Stimulated activated CD4-positive, alpha-beta T cell treated with anti-CD3 and anti-CD28 coated beads, TNF-alpha, amount 100 ng/mL, for 1 hour (primary cell): Measurements from ENCODE around the gene INSYN2B.

Experiments
- DNase-seq, 3 donors: peaks; one replicate each; pipeline ENCODE4 v3.0.0-alpha.2; 2020; ENCODE audit warnings: low read depth in 3 of 3, low spot score in 1 of 3

Gene INSYN2B

DNA sequence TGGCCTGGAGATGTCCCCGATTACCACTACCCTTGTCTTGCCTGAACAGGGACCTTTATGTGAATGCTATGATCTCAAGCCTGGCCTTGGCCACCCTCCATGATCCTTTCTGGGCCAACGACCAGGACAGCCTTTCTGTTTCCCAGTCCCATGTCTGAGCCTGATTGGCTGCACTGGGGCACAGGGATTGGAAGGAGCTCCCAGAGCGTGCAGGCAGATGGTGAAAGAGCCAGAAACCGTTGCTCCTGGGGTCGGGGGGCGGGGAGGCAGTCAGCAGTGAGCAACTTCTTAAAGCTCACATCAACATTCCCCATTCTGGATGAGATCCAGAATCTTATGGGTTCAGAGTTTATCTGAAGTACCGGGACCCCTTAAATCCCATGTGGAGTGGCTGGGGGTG lies 84.4 kb downstream of the INSYN2B start:
- no peak for DNase-seq

DNA sequence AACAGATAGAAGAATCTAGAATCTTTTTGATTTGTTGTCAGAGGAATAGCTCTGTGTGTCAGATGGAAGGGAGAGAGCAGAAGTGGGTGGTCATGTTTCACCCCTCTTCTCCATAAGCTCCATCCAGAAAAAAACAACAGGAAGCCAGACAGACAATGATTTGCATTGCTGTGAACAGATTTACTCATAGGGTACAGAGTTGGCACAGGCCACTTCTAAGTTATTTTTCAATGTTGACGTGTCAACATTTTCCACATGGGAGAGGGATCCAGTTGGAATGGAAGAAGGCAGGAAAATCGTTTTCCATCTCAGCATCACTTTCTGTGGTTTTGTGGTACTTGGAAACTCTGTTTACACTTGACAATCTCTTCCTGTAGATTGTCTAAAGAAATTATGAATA lies 86.7 kb downstream of the INSYN2B start:
- DNase-seq = no peak

DNA sequence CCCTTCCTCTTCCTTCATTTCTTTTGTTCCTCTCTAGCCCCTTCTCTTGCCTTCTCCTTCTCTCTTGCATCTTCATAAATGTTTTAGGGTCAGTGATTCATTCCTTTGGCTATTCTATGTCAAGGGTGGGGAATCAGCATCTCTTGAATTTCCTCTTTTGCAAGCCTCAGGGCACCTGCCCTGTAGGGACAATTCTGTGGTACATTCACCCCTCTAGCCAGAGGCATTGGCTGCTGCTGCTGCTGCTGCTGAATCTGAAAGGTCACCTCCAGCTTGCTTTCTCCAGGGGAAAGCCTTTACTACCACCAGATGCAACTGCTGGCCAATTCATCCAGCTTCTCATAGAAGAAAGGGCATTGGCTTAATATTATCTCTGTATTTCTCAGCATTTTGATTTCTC lies 87.3 kb downstream of the INSYN2B start:
- DNase-seq = no peak

GRCh38 chr5:169889572-169889971 lies 90.7 kb downstream of the INSYN2B start:
- no peak for DNase-seq

DNA sequence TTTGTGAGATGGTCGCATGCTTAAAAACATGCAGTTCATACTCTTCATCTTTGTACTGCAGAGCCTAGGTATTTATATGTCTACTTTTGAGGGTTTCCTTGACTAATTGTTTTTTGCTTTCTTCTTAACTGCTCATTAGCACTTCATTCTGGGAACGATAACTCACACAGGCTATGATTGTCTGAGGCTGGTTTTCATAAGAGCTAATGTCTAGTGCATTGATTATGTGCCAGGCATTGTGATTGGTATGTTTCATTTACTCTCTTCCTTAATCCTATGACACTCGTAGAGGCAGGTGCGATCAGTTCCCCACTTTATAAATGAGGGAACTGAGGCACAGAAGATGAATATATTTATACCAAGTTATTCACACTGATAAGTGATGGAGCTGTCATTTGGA lies 93.6 kb downstream of the INSYN2B start:
- no peak for DNase-seq

DNA sequence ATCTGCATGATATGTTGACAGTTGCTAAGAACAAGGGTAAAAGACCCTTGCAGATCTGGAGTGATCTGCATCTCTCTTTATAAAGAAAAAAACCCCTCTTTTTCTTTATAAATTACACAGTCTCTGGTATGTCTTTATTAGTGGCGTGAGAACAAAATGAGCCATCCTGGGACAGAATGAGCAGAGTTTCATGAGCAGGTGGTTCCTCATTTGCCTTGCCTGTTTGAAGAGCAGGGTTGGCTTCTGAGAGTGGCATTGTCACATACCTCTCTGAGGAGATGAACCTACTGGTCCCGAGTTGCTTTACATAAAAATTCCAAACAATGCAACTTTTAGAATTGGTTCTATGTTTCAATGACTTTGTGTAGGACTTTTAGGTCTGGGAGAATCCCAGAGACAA lies 94.3 kb downstream of the INSYN2B start:
- no peak for DNase-seq

DNA sequence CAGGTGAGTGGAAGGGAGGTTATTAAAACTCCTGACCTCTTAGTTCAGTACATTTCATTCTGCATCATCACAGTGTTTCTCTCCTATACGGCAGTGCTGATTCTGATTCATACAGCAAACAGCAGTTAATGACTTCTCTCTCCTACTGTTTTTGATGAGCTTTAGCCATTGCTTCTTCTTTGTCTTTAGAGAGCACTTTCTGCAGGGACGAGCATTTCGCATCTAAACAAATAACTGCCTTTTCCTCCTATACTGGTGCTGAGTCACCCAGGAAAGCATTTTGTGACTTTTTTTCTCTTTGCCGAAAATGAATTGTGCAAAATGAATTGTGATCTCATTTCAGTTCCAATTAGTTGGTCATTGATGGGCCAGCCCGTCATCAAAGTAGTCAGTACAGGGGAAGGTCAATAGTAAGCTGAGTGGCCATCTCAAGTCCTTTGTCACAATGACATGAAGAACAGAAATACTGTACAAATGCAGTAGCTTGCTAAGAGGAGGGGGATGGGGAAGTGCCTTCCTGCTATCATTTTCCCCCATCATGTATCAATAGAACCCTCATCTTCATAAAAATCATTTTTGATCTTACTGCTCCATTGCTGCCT lies 98.5 kb downstream of the INSYN2B start:
- DNase-seq = no peak

DNA sequence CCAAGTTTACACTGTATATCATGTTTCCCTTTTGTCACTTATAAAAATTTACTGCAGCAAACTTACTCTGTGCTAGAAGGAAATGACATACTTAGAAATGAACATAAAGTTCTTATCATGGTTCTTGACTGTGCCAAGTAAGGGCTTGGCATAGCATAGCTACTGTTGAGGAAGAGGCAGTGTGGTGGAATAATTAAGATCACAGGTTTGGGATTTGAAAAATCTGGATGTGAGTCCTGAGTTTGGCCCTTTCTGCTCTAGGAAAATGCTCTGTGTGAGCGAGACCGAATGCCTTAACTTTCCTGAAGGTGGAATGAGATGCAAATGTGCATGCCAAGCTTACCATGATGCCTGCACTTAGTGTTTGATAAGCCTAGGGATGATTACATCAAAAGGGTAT lies 99.5 kb downstream of the INSYN2B start:
- DNase-seq = no peak

DNA sequence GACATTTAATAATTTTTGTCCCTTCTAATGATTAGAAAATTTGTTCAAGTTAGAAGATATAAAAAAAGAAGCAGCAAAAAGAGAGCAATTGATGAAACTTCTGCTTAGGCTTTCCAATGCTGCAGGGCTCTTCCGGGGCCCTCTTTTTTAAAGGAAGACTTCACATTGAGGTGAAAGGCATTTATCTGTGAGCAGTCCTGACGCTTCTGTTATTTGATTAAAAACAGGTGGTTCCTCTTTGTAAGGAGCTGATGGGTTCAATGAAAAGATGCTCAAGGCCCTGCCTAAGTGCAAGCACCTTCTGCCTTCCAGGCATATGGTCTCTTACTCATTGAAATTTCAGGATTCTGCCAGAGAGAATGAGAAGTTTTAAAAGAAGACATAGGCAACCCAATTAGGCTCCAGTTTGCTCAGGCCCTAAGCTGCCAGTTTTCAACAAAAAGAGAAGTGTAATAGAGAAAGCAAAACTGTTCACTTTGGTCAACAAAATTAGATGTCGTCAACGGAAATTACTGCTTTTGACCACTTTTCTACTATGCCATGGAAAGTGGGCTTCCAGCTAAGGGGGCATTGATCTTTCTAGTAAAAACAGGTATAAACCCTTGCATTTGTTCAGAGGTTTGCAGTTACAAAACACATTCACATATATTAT lies 100.2 kb downstream of the INSYN2B start:
- no peak for DNase-seq

DNA sequence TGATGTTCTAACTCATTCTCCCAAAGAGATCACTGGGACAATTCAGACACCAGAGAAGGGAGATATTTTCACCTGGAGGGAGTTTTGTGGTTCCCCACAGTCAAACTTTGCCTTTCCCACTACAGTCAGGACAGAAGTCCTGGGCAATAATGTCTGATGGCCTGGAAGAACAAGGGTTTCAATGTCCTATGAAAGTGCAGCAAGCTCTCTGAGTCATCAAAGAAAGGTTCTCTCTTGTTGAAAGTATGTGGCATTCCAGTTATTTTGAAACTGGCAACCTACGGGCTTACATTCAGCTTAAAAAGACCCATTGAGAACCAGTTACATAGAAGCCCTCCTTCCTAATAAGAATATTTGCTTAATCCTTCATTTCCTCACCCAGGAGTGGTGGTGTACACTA lies 103.9 kb downstream of the INSYN2B start:
- no peak for DNase-seq

DNA sequence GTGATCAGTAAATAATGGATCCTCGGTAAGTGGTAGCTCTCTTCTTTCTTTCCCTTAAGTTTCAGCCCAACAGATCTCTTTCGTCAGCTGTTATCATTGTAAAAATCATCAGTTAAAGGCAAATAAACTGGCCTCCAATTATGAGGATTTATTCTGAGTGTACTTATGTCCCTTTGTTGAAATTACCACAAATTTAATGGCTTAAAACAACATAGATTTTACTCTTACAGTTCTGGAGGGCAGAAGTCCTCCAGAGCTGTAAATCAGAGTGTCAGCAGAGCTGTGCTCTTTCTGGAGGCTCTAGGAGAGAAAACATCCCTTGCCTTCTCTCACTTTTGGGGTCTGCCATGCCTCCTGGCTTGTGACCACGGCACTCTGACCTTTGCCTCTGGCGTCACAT lies 104.6 kb downstream of the INSYN2B start:
- DNase-seq = no peak

DNA sequence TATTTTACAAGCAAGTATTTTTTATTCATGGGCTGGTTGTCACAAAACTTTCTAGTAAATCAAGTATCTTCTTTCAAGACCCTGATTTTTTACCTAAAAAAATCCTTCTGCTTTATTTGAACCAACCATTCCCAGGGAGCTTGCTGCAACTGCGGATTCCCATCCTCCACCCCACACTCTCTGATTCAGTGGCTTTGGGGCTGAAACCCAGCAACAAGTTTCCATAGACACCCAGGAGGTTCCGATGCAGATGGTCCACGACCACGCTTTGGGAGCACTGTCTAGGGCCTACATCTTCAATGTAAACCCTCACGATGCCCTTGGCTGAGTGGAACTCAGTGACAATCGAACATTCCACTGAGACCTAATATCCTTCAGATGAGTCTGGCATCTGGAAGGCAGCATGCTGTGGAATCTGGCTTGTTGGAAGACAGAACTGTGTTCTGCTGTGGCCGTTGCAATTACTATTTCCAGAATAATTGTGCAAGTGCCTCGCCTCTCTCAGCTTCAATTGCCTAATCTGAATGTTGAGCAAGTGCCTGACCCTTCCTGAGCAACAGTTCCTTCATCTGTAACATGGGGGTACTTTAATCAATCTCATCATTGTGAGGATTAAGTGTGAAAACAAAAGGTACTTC lies 105.1 kb downstream of the INSYN2B start:
- no peak for DNase-seq

- no peak for DNase-seq
These were observed 105.7 kb downstream of the INSYN2B start for GRCh38 chr5:169874621-169875020.

DNA sequence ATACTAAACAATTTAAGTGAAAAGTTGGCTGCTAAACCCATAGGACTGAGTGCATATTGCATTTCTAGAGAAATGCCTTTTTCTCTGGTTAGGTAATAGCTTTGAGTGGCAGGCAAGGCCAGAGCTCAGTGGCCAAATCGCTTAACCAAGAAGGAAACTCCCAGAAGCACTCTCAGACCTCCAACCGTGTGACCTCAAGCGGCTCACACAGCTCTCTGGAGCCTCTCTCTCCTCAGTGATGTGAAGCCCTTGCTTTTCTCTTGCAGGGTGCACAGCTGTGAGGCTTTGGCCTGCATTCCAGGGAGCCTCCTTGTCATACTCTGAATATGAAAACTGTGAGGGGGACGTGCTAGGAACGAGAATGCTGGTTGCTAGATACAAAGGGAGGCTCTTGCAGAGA lies 106.7 kb downstream of the INSYN2B start:
- DNase-seq = no peak

- DNase-seq = no peak
These were observed 108.3 kb downstream of the INSYN2B start for GRCh38 chr5:169871826-169872490.

- no peak for DNase-seq
These were observed 110.1 kb downstream of the INSYN2B start for GRCh38 chr5:169870211-169870610.

- DNase-seq = no peak
These were observed 111.2 kb downstream of the INSYN2B start for GRCh38 chr5:169869066-169869465.

GRCh38 chr5:169867347-169867746 lies 112.9 kb downstream of the INSYN2B start:
- no peak for DNase-seq

DNA sequence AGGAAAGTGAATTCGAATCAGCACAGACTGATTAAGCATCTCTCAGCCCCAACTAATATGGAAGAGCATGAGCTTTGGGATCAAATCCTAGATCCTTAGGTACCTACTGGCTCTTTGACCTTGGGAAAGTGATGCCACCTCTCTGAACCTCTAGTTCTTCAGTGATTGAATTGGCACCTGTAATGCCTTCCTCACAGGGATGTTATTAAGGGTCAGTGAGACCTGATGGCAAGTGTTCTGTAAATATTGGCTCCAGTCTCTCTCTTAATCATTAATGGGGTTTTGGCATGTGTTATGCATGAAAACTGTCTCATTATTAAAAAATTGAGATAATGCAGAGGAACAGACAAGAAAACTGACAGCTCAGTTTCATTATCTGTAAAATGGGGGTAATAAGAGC lies 115.8 kb downstream of the INSYN2B start:
- DNase-seq = no peak

DNA sequence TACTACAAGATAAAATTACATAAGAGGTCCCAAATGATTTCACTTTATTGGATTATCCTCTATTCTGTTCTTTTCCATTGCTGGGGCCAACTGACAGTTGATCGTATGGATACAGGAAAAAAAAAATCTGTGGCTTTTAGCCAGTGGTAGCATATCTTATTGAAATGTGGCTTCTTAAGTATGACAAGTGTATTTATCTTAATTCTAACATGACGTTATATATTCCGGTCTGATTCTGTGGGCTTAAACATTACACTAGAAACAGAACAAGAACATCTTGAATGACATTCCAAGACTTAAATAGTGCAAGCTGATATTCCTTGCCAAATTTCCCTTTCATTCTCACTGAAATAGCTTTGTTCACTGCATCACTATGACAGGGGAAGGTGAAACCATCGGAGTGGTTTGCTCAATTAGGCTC lies 117.9 kb downstream of the INSYN2B start:
- DNase-seq = no peak

GRCh38 chr5:169861934-169862333 lies 118.4 kb downstream of the INSYN2B start:
- no peak for DNase-seq

GRCh38 chr5:169861433-169861832 lies 118.9 kb downstream of the INSYN2B start:
- no peak for DNase-seq
